OCI-LY7 (cell line): ENCODE measurements around the gene HS3ST3A1. TPM values are rescaled to one million over a fixed set of nuclear protein-coding genes. Genes with fewer than 3 reads are reported as not detected.
"Not testable (repeated sequence)": the region's sequence is repeated elsewhere in the genome, so short reads cannot be mapped to it uniquely, and the experiment has no call there.

ENCODE experiments used
- BruUV-seq: library from RNA; stranded (reverse); fragments of 400-500 nt; replicated peaks from 2 replicates; lab custom pipeline; 2021; lab: Mats Ljungman, UMichigan
- CTCF ChIA-PET: fragments of 300-600 bp; sonication (Branson Sonifier 250); formaldehyde crosslinking; loops from one replicate; lab custom pipeline; 2022; ENCODE audit warnings: antibody characterized with exemption; ENCODE audit not compliant: unreplicated experiment; lab: Charles Lee
- POLR2A ChIA-PET: fragments of 300-600 bp; sonication (Branson Sonifier 250); formaldehyde crosslinking; loops from one replicate; lab custom pipeline; 2022; ENCODE audit warnings: antibody characterized with exemption; lab: Charles Lee
- DNase-seq: peaks from one replicate; pipeline ENCODE4 v3.0.0-alpha.2; 2015; ENCODE audit warnings: low spot score
- H2AFZ ChIP-seq: fragments of 200-600 bp; sonication (generic), shearing (Covaris generic); 2 replicates; pipeline ENCODE4 v1.6.1; 2014; ENCODE audit warnings: mild to moderate bottlenecking, antibody characterized with exemption, low read length, moderate library complexity
- H3K27ac ChIP-seq: fragments of 200-600 bp; sonication (generic); 2 replicates; pipeline ENCODE4 v1.5.1; 2014; ENCODE audit warnings: mixed run types, low read depth, mild to moderate bottlenecking, moderate library complexity, low read length, inconsistent platforms; ENCODE audit not compliant: poor library complexity, severe bottlenecking
- H3K36me3 ChIP-seq: fragments of 200-600 bp; sonication (generic); 2 replicates; pipeline ENCODE4 v1.6.1; 2014; ENCODE audit warnings: mild to moderate bottlenecking, antibody characterized with exemption, low read length, moderate library complexity, mixed read lengths; ENCODE audit not compliant: insufficient read depth
- H3K4me1 ChIP-seq: fragments of 200-600 bp; sonication (generic); 2 replicates; pipeline ENCODE4 v1.5.1; 2014; ENCODE audit warnings: mild to moderate bottlenecking, low read length; ENCODE audit not compliant: insufficient read depth, poor library complexity, severe bottlenecking
- H3K4me2 ChIP-seq: fragments of 200-600 bp; sonication (generic); 2 replicates; pipeline ENCODE4 v1.6.1; 2014; ENCODE audit warnings: mild to moderate bottlenecking, low read length
- H3K4me3 ChIP-seq: fragments of 200-600 bp; sonication (generic); 2 replicates; pipeline ENCODE4 v1.5.1; 2014; ENCODE audit warnings: mild to moderate bottlenecking, low read depth, low read length; ENCODE audit not compliant: poor library complexity, severe bottlenecking
- H3K79me2 ChIP-seq: fragments of 200-600 bp; sonication (generic); 2 replicates; pipeline ENCODE4 v1.6.1; 2016; ENCODE audit warnings: low read depth, mild to moderate bottlenecking, low read length, moderate library complexity, mixed read lengths; ENCODE audit not compliant: insufficient read depth
- H3K9me2 ChIP-seq: fragments of 200-600 bp; sonication (generic); 2 replicates; pipeline ENCODE4 v1.6.1; 2016; ENCODE audit warnings: mild to moderate bottlenecking, low read length, mixed read lengths; ENCODE audit not compliant: insufficient read depth
- H3K9me3 ChIP-seq: fragments of 200-600 bp; sonication (generic); 2 replicates; pipeline ENCODE4 v1.6.1; 2014; ENCODE audit warnings: mild to moderate bottlenecking, mixed run types, low read length, mixed read lengths
- H4K20me1 ChIP-seq: fragments of 200-600 bp; sonication (generic); 2 replicates; pipeline ENCODE4 v1.6.1; 2014; ENCODE audit warnings: mild to moderate bottlenecking, antibody characterized with exemption, low read length, moderate library complexity, mixed read lengths; ENCODE audit not compliant: insufficient read depth
- CTCF ChIP-seq: fragments of 200-600 bp; sonication (generic); conservative IDR thresholded peaks from 2 replicates; pipeline ENCODE4 v1.5.1; 2014; ENCODE audit warnings: mild to moderate bottlenecking, antibody characterized with exemption, low read length, moderate library complexity, mixed read lengths
- EZH2phosphoT487 ChIP-seq: fragments of 200-600 bp; sonication (generic); IDR thresholded peaks from 2 replicates; pipeline ENCODE4 v1.6.1; 2018; ENCODE audit warnings: low read depth, borderline replicate concordance, mild to moderate bottlenecking, mixed run types, antibody characterized with exemption, low read length, moderate library complexity, mixed read lengths
- intact Hi-C: fragments of 100-400 bp; cut with micrococcal nuclease; formaldehyde crosslinking; loops from one replicate; pipeline ENCODE4 v1.10.0; 2022; ENCODE audit not compliant: unreplicated experiment
- total RNA-seq, 2 experiments: library from RNA; depleted of rRNA in 1 of 2; stranded (reverse); fragments of >200 nt in 1 of 2; shearing (Covaris generic) in 1 of 2; gene quantifications; 2 replicates each; pipeline ENCODE4 v1.2.3, GENCODE V29; 2014 to 2022

HS3ST3A1 gene
- total RNA-seq, 2 experiments from 2014 or later: 0.72 TPM; not detected in 1

- no peak for DNase-seq
- ChIA-PET POLR2A (no interaction called here), CTCF (no interaction called here)
- no peaks in the 10 kb centered on the region for H3K36me3 ChIP-seq
- no peaks in the 10 kb centered on the region for H3K9me2 ChIP-seq
- H4K20me1 ChIP-seq: no peaks in the 10 kb centered on the region
- H3K9me3 ChIP-seq: no peaks in the 10 kb centered on the region
- no peak overlapping the region for H2AFZ ChIP-seq
- BruUV-seq: no TSS peak
- H3K79me2 ChIP-seq: no peaks in the 10 kb centered on the region
- intact Hi-C loops: no loop called here
- H3K4me1 ChIP-seq: no peaks in the 10 kb centered on the region
- no peak overlapping the region for H3K27ac ChIP-seq
- H3K4me2 ChIP-seq: no peak overlapping the region
- no peak overlapping the region for H3K4me3 ChIP-seq
- TF ChIP-seq EZH2phosphoT487 (no peak), CTCF (no peak)
Measured at GRCh38 chr17:13550291-13550690, 51.4 kb downstream of the HS3ST3A1 start.

DNA sequence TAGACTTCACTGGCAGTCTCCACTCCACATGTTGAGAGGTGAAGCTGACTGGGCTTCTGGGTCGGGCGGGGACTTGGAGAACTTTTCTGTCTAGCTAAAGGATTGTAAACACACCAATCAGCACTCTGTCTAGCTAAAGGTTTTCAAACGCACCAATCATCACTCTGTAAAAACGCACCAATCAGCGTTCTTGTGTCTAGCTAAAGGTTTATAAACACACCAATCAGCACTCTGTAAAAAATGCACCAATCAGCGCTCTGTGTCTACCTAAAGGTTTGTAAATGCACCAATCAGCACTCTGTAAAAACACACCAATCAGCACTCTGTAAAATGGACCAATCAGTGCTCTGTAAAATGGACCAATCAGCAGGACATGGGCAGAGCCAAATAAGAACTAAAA lies 53.2 kb downstream of the HS3ST3A1 start:
- POLR2A ChIA-PET, H3K79me2 ChIP-seq, H3K27ac ChIP-seq, CTCF ChIA-PET, H3K4me2 ChIP-seq, H3K4me1 ChIP-seq, BruUV-seq, H4K20me1 ChIP-seq, DNase-seq, H3K4me3 ChIP-seq, H3K9me2 ChIP-seq, H3K9me3 ChIP-seq, intact Hi-C loops, H3K36me3 ChIP-seq, H2AFZ ChIP-seq: not testable (repeated sequence)

DNA sequence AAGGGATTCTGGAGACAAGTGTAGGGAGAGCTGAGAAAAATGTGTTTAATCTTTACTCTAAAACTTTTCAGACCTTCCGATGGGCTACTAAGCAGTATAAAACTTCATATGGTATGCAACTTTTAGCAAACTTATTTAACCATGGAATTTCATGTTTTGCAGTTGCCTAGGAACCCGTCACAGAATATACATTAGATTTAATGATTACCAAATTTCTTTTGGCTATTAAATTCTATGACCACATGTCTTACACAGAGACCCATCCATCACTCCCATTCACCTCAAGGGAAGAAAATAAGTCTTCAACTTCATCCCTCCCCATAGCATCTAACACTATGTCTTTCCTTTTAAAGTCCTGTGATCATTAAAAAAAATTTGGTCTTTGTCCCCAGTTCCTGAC lies 54.9 kb downstream of the HS3ST3A1 start:
- H4K20me1 ChIP-seq: no peaks in the 10 kb centered on the region
- intact Hi-C loops: no loop called here
- ChIA-PET CTCF (no interaction called here), POLR2A (interaction anchor here (0.7 kb wide), 1 partner anchor 1393 kb away, joined by 3 read pairs; no protein-coding TSS in a partner anchor)
- H3K9me3 ChIP-seq: no peaks in the 10 kb centered on the region
- DNase-seq: no peak
- no peak overlapping the region for H3K4me2 ChIP-seq
- no peak overlapping the region for H3K27ac ChIP-seq
- H3K4me1 ChIP-seq: no peaks in the 10 kb centered on the region
- H2AFZ ChIP-seq: no peak overlapping the region
- H3K9me2 ChIP-seq: no peaks in the 10 kb centered on the region
- no peak for TF ChIP-seq EZH2phosphoT487
- TF ChIP-seq CTCF: no peak
- H3K79me2 ChIP-seq: no peaks in the 10 kb centered on the region
- no TSS peak for BruUV-seq
- no peak overlapping the region for H3K4me3 ChIP-seq
- no peaks in the 10 kb centered on the region for H3K36me3 ChIP-seq
